Breast epithelium (tissue), 3 donors: ENCODE data around the gene CHAMP1.

Experiments used
- CTCF ChIP-seq, 3 donors: fragments of 450-650 bp; IDR thresholded peaks; one replicate each; pipeline ENCODE4 v1.5.1; 2016 to 2017; ENCODE audit warnings: antibody characterized with exemption in 3 of 3, mild to moderate bottlenecking in 3 of 3, moderate library complexity in 3 of 3
- POLR2A ChIP-seq: fragments of 450-650 bp; IDR thresholded peaks from one replicate; pipeline ENCODE4 v1.6.1; 2016; ENCODE audit warnings: antibody characterized with exemption, mild to moderate bottlenecking, moderate library complexity
- POLR2AphosphoS5 ChIP-seq, 3 donors: sonication (generic); formaldehyde crosslinking; IDR thresholded peaks; one replicate each; pipeline ENCODE4 v1.6.1; 2017; ENCODE audit warnings: antibody characterized with exemption in 3 of 3

GRCh38 chr13:114313061-114313860 is 1.0 kb upstream of the CHAMP1 start:
- TF ChIP-seq CTCF (IDR thresholded peaks at IDR 0.05) (no peak), POLR2A (no peak), POLR2AphosphoS5 (IDR thresholded peaks at IDR 0.05) (no peak)
